Psoas muscle (tissue), 8 donors: ENCODE measurements around the gene SIGMAR1. TPM values are rescaled to one million over a fixed set of nuclear protein-coding genes. Genes with fewer than 3 reads are reported as not detected.
A peak's percentile ranks its signal among the peaks of the same experiment; 100 is the strongest.

Experiments used
- ATAC-seq, 4 donors: fragments of 200-7000 bp; cut with Tn5 transposase; one replicate each; pipeline ENCODE4 v1.9.1; 2020; ENCODE audit warnings: moderate library complexity in 3 of 4, mild to moderate bottlenecking in 2 of 4
- DNase-seq, 2 donors: peaks; one replicate each; pipeline ENCODE4 v3.0.0-alpha.2; 2020
- H3K27ac ChIP-seq: fragments of 200-600 bp; one replicate; pipeline ENCODE4 v1.8.0; 2022
- H3K27me3 ChIP-seq, 3 donors: fragments of 200-600 bp in 1 of 3; one replicate each; pipeline versions ENCODE4 v1.6.1 to v1.8.0; 2013 to 2022; ENCODE audit warnings: low read length in 2 of 3, mild to moderate bottlenecking in 2 of 3, moderate library complexity in 1 of 3; ENCODE audit not compliant: insufficient read depth in 3 of 3
- H3K36me3 ChIP-seq, 2 donors: fragments of 200-600 bp in 1 of 2; one replicate each; pipeline versions ENCODE4 v1.6.1 to v1.8.0; 2013 to 2022; ENCODE audit warnings: low read depth in 1 of 2, mild to moderate bottlenecking in 1 of 2, moderate library complexity in 1 of 2; ENCODE audit not compliant: insufficient read depth in 1 of 2
- H3K4me1 ChIP-seq: fragments of 200-600 bp; one replicate; pipeline ENCODE4 v1.8.0; 2022
- H3K4me3 ChIP-seq: fragments of 200-600 bp; one replicate; pipeline ENCODE4 v1.8.0; 2022; ENCODE audit warnings: mild to moderate bottlenecking
- H3K9me3 ChIP-seq: fragments of 200-600 bp; one replicate; pipeline ENCODE4 v1.8.0; 2022
- WGBS, 3 donors: extraction: QIAGEN DNeasy Blood & Tissue Kit; methylation state at CpG; one replicate each; pipeline versions ENCODE4 v1.1.6 to v1.1.7; 2013; 5-methylcytosine and 5-hydroxymethylcytosine counted together
- intact Hi-C, 2 donors: fragments of 100-400 bp; cut with DNase I; formaldehyde crosslinking; loops; one replicate each; pipeline versions ENCODE4 v1.11.0 to v1.14.2; 2022
- polyA plus RNA-seq, 3 donors: library from polyadenylated mRNA; stranded (reverse); fragments of 200-250 nt; gene quantifications; one replicate each; pipeline ENCODE4 v1.2.3, GENCODE V29; 2013
- total RNA-seq, 4 donors: library from RNA; stranded (reverse); fragmentation: NEBNext Ultra II Directional in 2 of 4; extraction: Animal tissue kit (Norgen Biotek cat#: 25700) in 2 of 4; gene quantifications; one replicate each; pipeline versions ENCODE4 v1.2.1 to v1.2.4, GENCODE V29; 2021 to 2023
- TF ChIP-seq, protein P1 (sequence below): fragments of 200-600 bp; IDR thresholded peaks from one replicate; pipeline ENCODE4 v1.8.0; 2022; ENCODE audit warnings: antibody characterized with exemption
- donor health status: healthy with polysubstance abuse.
- donor health status: DM: no; HTN: no; CAD: no; lungs with moderate emphysema.
- donor health status: Bipolar disorder and iron deficiency.
- donor health status: healthy.
- donor health status: DM: yes; HTN: yes; CAD: no.
- donor health status: DM: no; HTN: no; CAD: no.
- donor health status: DM: no; HTN: no; CAD: no.
- donor health status: DM: yes; HTN: yes; CAD: no.

The SIGMAR1 gene
- total and polyA plus RNA-seq, 7 donors = 13.0 to 50.1 (median 14.1) TPM

- DNase-seq (peak in 1 of 2 donors; percentile 41), ATAC-seq (no peak)
- H3K27ac ChIP-seq = peak overlapping the region; percentile 88
- H3K27me3 ChIP-seq = no peaks in the 10 kb centered on the region
- H3K4me1 ChIP-seq = peaks cover 51% of the 10 kb centered on the region
- peaks cover 0 to 34% of the 10 kb centered on the region in 2 donors for H3K36me3 ChIP-seq
- no peaks in the 10 kb centered on the region for H3K9me3 ChIP-seq
- intact Hi-C loops = no loop called here
- 50 to 57% (median 57%) methylated on average over 5 of the region's 5 CpGs for WGBS, 3 donors
- TF ChIP-seq, protein P1, sequence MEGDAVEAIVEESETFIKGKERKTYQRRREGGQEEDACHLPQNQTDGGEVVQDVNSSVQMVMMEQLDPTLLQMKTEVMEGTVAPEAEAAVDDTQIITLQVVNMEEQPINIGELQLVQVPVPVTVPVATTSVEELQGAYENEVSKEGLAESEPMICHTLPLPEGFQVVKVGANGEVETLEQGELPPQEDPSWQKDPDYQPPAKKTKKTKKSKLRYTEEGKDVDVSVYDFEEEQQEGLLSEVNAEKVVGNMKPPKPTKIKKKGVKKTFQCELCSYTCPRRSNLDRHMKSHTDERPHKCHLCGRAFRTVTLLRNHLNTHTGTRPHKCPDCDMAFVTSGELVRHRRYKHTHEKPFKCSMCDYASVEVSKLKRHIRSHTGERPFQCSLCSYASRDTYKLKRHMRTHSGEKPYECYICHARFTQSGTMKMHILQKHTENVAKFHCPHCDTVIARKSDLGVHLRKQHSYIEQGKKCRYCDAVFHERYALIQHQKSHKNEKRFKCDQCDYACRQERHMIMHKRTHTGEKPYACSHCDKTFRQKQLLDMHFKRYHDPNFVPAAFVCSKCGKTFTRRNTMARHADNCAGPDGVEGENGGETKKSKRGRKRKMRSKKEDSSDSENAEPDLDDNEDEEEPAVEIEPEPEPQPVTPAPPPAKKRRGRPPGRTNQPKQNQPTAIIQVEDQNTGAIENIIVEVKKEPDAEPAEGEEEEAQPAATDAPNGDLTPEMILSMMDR = no peak
- no peak overlapping the region for H3K4me3 ChIP-seq
Measured at GRCh38 chr9:34650816-34651215, 13.2 kb upstream of the SIGMAR1 start.

- no peak for ATAC-seq
- Histone ChIP-seq H3K4me3 (no peak overlapping the region), H3K27ac (no peak overlapping the region), H3K27me3 (no peaks in the 10 kb centered on the region), H3K9me3 (no peaks in the 10 kb centered on the region), H3K4me1 (peaks cover 36% of the 10 kb centered on the region), H3K36me3 (peaks cover 0 to 34% of the 10 kb centered on the region in 2 donors)
- DNase-seq = no peak
- WGBS, 3 donors = 82 to 83% (median 83%) methylated on average over 8 of the region's 8 CpGs
- TF ChIP-seq, protein P1 = no peak
- intact Hi-C loops = loop anchor here in 1 of 2 donors (5.0 kb wide), 1 partner anchor 54 kb away; no protein-coding TSS in a partner anchor
Measured at GRCh38 chr9:34648673-34649072, 11.1 kb upstream of the SIGMAR1 start.

- Histone ChIP-seq H3K36me3 (peaks cover 0 to 34% of the 10 kb centered on the region in 2 donors), H3K27me3 (no peaks in the 10 kb centered on the region), H3K9me3 (no peaks in the 10 kb centered on the region), H3K4me3 (peak overlapping the region; percentile 74), H3K27ac (peak overlapping the region; percentile 81), H3K4me1 (peaks cover 26% of the 10 kb centered on the region)
- intact Hi-C loops = loop anchor here in 1 of 2 donors (5.0 kb wide), 1 partner anchor 55 kb away; no protein-coding TSS in a partner anchor
- ATAC-seq = no peak
- WGBS, 3 donors = 63 to 76% (median 66%) methylated on average over 10 of the region's 10 CpGs
- DNase-seq = no peak
- TF ChIP-seq, protein P1 = no peak
Measured at GRCh38 chr9:34647651-34648050, 10.1 kb upstream of the SIGMAR1 start.

- peak overlapping the region; percentile 81 for H3K27ac ChIP-seq
Measured at GRCh38 chr9:34647084-34647403, 9.5 kb upstream of the SIGMAR1 start.

More at GRCh38 chr9:34647084-34647403, 9.5 kb upstream of the SIGMAR1 start:
- peak in 1 of 4 donors; percentile 7 for ATAC-seq
- TF ChIP-seq, protein P1 = no peak
- Histone ChIP-seq H3K27me3 (no peaks in the 10 kb centered on the region), H3K4me3 (peak overlapping the region; percentile 74), H3K9me3 (no peaks in the 10 kb centered on the region), H3K4me1 (peaks cover 22% of the 10 kb centered on the region), H3K36me3 (peaks cover 0 to 34% of the 10 kb centered on the region in 2 donors)
- WGBS, 3 donors = 2 to 7% (median 4%) methylated on average over 8 of the region's 8 CpGs
- DNase-seq = no peak
- intact Hi-C loops = loop anchor here in 1 of 2 donors (5.0 kb wide), 1 partner anchor 55 kb away; no protein-coding TSS in a partner anchor
